H7 (cell line): ENCODE data around the gene TMEM176B. TPM values are rescaled to one million over a fixed set of nuclear protein-coding genes. Genes with fewer than 3 reads are reported as not detected.

Experiments
- DNase-seq: peaks from one replicate; pipeline ENCODE4 v3.0.0; 2012
- H3K27me3 ChIP-seq: 2 replicates; pipeline ENCODE4 v1.6.0; 2011; ENCODE audit warnings: mild to moderate bottlenecking, low read length; ENCODE audit not compliant: control insufficient read depth, insufficient read depth
- H3K36me3 ChIP-seq: replicated peaks from 2 replicates; pipeline ENCODE4 v1.5.1; 2011; ENCODE audit warnings: low read length; ENCODE audit not compliant: control insufficient read depth, insufficient read depth
- H3K4me3 ChIP-seq: 2 replicates; pipeline ENCODE4 v1.5.1; 2011; ENCODE audit warnings: low read depth, mild to moderate bottlenecking, control low read depth, low read length, moderate library complexity; ENCODE audit not compliant: insufficient read depth
- total RNA-seq: library from RNA; depleted of rRNA; stranded (reverse); fragments of >200 nt; shearing (Covaris generic); gene quantifications from 2 replicates; pipeline ENCODE4 v1.2.3, GENCODE V29; 2014

TMEM176B gene
- total RNA-seq, 1 experiment from 2014 or later = 0.80 TPM

DNA sequence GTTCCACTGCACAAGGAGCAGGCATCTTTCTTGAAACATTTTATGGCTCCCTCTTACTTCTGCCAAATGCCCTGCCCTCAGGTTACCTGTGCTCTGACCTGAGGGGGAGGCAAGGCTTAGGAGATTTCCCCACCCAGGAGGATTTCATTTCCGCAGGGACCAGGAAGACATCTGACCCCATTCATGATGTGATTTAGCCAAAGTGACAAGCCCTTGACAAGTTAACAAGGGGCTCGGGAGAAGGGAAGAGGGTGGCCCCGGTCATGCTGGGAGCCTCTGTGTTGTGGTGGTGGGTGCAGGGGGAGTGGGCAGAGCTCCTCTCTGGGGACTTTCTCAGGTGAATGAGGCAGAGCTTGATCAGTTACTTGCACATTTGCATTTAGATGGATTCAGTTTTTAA, 44.0 kb downstream of the TMEM176B start:
- no peak for DNase-seq
- Histone ChIP-seq H3K36me3 (no peaks in the 10 kb centered on the region), H3K4me3 (no peak overlapping the region), H3K27me3 (peaks cover 5% of the 10 kb centered on the region; the same call in 1 of the 2 replicates)

DNA sequence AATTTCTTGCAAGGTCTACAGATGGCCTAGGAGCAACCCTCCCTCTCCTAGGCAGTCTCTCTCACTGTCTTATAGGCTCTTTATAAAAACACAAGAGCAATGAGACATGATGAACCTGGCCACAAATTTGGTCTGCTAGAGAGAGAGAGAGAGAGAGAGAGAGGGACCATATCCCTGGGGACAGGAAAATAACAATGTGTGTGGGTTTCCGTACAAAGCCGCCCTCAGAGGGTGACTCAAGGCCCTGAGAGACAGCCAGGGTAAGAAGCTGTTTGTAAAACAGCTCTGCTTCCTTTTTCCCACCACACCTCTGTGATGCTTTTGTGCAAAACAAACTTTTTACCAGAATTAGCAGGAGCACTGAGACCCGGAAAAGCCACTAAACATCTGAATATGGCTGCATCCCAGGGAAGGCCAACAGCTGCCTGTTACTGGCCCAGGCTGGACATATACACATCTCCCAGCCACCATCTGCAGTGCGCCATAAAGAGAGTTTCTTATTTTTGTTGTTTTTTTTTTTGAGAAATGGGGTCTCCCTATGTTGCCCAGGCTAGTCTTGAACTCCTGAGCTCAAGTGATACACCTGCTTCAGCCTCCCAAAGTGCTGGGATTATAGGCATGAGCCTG, 44.6 kb downstream of the TMEM176B start:
- Histone ChIP-seq H3K36me3 (no peaks in the 10 kb centered on the region), H3K4me3 (no peak overlapping the region), H3K27me3 (peaks cover 5% of the 10 kb centered on the region; the same call in 1 of the 2 replicates)
- DNase-seq = no peak

DNA sequence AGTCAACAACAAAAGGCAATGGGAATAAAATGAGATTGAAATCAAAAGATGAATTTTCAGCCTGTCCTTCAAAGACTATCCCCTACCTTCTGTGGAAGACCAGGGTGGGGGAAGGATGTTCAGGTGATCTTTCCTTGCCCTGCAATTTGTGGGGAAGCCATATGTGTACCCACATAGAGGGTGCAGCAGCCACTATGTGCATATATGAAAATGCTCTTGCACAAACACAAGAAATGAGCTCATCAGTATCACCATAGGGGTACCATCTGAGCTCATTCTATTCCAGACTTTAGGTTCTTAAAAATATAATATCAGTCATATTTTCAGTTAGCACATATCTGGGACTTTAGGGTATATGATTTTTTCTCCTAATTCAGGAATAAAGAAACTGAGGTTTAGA, 45.2 kb downstream of the TMEM176B start:
- H3K27me3 ChIP-seq = peaks cover 5% of the 10 kb centered on the region; the same call in 1 of the 2 replicates

DNA sequence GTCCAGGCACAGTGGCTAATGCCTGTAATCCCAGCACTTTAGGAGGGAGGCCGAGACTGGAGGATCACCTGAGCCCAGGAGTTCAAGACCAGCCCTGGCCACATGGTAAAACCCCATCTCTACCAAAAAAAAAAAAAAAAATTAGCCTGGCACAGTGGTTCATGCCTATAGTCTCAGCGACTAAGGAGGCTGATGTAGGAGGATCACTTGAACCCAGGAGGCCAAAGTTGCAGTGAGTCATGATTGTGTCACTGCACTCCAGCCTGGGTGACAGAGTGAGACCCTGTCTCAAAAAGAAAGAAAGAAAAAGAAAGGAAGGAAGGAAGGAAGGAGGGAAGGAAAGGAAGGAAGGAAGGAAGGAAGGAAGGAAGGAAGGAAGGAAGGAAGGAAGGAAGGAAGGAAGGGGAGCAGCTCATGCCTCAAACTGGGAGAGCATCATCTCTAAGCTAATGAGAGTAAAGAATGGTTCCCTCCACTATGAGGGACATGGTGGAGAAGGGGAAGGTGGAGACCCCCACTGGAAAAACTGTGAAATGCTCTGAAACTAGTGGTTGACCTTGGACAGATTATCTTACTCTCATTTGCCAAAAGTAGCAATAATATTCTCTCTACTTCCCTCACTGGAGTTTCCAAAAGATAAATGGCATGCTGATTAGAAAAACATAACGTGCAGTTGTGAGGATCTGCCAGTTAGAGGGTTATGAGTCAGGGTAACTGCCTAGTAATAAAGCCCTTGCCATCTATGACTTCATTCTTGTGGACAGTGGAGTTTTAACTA, 46.1 kb downstream of the TMEM176B start:
- no peaks in the 10 kb centered on the region for H3K36me3 ChIP-seq
- peak; percentile 68 for DNase-seq
- H3K4me3 ChIP-seq = no peak overlapping the region
- H3K27me3 ChIP-seq = peaks cover 12% of the 10 kb centered on the region

More for the DNA sequence above, 45.2 kb downstream of the TMEM176B start:
- Histone ChIP-seq H3K36me3 (no peaks in the 10 kb centered on the region), H3K4me3 (no peak overlapping the region)
- DNase-seq = no peak

DNA sequence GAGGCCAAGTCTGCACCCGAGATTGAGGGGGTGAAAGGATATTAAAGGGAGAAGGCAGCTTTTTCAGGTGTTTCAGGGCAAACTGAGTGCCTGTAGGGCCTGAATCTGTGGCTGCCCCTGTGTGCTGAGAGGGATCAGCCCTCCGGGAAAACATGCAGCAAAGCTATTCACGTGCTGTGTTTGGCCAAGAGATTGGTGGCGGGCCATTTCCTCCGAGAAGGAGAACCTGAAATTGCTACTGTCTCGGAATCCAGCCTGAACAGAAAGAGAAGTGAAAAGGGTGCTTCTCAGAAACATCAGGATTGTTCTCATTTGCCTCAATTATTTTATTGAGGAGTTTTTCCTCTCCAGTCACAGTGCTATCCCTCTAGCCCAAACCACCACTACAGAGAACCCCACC, 46.9 kb downstream of the TMEM176B start:
- DNase-seq = no peak
- Histone ChIP-seq H3K4me3 (no peak overlapping the region), H3K27me3 (peaks cover 19% of the 10 kb centered on the region), H3K36me3 (no peaks in the 10 kb centered on the region)

DNA sequence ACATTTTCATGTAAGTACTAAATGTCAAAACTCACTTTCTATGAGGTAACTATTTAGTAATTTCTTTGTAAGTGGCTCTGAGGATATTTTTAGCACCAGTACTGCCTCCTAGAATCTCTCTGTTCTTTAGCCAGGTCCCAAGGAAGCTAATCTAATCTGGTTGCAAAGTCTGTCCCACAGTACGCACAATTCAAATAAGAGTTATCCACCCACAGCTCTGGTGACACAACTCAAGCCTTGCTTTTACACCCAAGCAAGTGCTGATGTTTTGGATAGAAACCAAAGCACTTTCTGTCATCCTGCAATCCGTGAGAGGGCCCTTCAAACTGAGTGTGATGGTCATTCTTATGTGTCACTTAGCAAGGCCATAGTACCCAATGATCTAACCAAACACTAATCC, 48.5 kb downstream of the TMEM176B start:
- DNase-seq = no peak
- no peak overlapping the region for H3K4me3 ChIP-seq
- H3K36me3 ChIP-seq = no peaks in the 10 kb centered on the region
- H3K27me3 ChIP-seq = peaks cover 34% of the 10 kb centered on the region

DNA sequence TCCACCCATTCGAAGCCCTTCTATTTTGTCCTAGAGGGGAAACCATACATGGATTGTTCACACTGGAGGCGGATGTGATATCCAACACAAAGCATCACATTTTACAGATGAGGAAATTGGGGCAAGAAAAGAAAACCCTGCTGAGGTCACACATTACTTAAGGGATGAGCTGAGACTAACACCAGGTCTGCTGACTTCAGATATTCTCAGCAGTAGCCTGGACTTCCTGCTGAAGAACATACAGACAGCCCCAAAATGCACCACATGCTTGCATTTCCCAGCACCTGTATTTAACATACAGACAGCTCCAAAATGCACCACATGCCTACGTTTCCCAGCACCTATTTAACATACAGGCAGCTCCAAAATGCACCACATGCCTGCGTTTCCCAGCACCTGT, 51.8 kb downstream of the TMEM176B start:
- Histone ChIP-seq H3K4me3 (no peak overlapping the region), H3K27me3 (peaks cover 62% of the 10 kb centered on the region), H3K36me3 (no peaks in the 10 kb centered on the region)
- no peak for DNase-seq

DNA sequence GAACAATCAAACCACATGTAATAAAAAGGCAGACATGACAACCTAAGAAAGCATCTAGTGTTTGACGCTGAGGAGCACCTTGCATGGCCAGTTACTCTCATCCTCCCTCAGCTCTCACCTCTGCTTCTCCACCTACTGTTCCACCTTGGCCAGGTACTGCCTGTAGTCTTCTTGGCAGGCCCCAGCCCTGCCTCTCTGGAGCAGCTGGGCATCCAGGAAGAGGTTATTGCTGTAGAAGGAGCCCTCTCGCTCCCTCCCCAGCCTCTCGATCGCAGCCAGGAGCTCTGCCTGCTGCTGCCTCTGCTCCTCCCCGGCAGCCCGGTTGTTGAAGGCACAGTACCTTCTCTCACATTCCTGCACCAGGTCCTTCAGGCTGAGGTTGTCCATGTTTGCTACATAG, 53.2 kb downstream of the TMEM176B start:
- Histone ChIP-seq H3K27me3 (peaks cover 75% of the 10 kb centered on the region), H3K4me3 (no peak overlapping the region), H3K36me3 (no peaks in the 10 kb centered on the region)
- no peak for DNase-seq

DNA sequence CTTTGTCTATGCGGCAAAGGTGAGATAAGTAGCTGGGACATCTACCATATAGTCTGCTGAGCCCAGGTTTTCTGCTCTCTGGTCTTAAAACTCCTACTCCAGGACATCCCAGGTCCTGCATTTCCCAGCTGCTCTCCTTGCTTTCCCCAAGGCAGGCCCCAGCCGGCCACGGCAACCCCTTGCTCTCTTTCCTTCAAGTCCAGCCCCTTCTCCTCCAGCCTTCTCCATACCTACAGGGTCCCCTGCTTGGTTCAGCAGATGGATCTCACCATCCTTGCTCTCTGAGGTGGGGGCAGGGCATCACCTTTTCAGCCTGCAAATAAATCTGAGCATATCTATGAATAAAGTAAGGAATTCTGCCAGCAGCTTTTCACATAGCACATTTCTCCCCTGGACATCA, 54.3 kb downstream of the TMEM176B start:
- DNase-seq = no peak
- peaks cover 81% of the 10 kb centered on the region for H3K27me3 ChIP-seq
- H3K36me3 ChIP-seq = no peaks in the 10 kb centered on the region
- no peak overlapping the region for H3K4me3 ChIP-seq

DNA sequence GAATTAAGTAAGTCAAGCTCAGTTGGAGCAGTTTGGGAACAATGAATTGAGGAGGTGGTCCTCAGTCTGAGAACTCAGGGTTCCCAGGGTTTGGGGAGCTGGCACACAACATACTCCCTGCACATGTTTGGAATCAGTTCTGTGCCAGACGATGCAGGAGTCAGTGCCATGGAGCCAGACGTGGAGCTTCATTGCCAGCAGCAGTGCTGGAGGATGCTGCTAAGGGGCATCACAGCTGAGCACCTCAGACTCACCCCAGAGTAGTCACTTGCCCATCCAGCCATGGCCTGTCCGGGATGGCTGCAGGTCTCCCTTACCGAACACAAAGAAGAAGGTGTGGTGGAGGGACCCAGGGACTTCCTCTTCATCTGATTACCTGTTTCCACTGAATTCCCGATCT, 55.1 kb downstream of the TMEM176B start:
- no peak overlapping the region for H3K4me3 ChIP-seq
- peaks cover 89% of the 10 kb centered on the region for H3K27me3 ChIP-seq
- DNase-seq = no peak
- H3K36me3 ChIP-seq = no peaks in the 10 kb centered on the region

DNA sequence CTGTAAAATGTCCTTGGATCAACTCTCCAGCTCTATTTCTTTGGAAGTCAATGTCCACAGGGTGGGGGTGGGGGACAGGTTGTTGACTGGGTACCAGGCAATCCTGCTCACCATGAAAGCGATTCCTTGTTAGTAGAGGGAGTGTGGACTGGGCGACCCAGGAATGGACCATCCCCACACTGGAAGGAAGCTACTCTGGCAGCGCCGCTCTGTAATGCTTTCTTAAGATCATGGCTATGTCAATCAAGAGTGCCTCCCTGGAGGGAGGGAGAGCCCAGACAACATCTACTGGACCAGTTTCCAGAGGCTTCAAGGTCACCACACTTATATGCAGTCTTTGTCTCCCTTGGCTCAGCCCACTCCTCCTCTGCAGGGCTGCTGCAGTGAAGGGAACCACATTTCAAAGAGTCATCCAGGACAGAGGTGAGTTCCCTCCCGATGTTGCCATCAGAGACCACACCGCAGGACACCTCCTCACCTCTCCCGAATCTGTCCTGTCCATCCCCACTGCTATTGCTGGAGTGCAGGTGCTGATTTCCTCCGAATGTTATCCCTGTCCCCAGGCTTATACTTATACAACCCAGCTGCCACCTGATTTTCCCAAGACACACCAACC, 56.0 kb downstream of the TMEM176B start:
- H3K27me3 ChIP-seq = peaks cover 93% of the 10 kb centered on the region
- no peaks in the 10 kb centered on the region for H3K36me3 ChIP-seq
- DNase-seq = no peak
- H3K4me3 ChIP-seq = no peak overlapping the region

DNA sequence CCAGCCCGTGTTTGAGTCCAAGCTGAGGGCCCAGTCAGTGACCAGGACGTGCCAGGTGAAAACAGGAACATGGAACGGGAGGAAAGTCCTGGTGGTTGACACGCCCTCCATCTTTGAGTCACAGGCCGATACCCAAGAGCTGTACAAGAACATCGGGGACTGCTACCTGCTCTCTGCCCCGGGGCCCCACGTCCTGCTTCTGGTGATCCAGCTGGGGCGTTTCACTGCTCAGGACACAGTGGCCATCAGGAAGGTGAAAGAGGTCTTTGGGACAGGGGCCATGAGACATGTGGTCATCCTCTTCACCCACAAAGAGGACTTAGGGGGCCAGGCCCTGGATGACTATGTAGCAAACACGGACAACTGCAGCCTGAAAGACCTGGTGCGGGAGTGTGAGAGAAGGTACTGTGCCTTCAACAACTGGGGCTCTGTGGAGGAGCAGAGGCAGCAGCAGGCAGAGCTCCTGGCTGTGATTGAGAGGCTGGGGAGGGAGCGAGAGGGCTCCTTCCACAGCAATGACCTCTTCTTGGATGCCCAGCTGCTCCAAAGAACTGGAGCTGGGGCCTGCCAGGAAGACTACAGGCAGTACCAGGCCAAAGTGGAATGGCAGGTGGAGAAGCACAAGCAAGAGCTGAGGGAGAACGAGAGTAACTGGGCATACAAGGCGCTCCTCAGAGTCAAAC, 57.7 kb downstream of the TMEM176B start:
- H3K36me3 ChIP-seq = no peaks in the 10 kb centered on the region
- peaks cover 94% of the 10 kb centered on the region for H3K27me3 ChIP-seq
- DNase-seq = no peak
- H3K4me3 ChIP-seq = no peak overlapping the region
